Fibroblast of skin of scalp (primary cell): Measurements from ENCODE around the gene SPATS2L.

Experiments
- DNase-seq: peaks from one replicate; pipeline ENCODE4 v3.0.0-alpha.2; 2013

SPATS2L gene

GRCh38 chr2:200472853-200473464 is 166.5 kb downstream of the SPATS2L start:
- no peak for DNase-seq

- DNase-seq, result no peak
Observed at GRCh38 chr2:200475795-200476194, 169.3 kb downstream of the SPATS2L start.

DNA sequence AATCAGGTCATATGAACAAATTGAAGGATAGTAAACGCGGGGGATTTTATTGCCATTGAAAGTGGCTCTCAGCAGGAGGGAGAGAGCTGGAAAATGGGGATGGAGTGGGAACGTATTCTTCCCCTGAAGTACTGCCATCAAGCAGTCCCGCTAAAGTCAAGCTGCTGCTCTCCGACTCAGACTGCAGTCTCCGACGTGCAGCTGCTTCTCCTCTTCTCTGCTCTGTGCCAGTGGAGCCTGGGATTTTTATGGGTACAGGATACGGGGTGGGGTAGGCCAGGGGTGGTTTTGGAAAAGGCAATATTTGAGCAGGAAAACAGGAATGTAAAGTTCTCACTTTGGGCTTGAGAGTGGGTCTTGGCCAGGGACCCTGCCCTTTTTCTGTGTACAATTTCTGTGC is 170.3 kb downstream of the SPATS2L start:
- DNase-seq, result no peak

DNA sequence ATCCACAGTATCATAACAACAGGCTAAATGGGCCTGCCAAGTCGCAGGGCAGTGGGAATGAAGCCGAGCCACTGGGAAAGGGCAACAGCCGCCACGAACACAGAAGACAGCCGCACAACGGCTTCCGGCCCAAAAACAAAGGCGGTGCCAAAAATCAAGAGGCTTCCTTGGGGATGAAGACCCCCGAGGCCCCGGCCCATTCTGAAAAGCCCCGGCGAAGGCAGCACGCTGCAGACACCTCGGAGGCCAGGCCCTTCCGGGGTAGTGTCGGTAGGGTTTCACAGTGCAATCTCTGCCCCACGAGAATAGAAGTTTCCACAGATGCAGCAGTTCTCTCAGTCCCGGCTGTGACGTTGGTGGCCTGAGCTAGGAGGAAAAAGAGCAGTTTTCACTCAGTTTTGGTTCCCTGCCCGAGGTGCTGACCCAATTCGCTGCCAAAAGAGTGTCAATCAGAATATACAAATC is 171.2 kb downstream of the SPATS2L start:
- DNase-seq, result no peak

DNA sequence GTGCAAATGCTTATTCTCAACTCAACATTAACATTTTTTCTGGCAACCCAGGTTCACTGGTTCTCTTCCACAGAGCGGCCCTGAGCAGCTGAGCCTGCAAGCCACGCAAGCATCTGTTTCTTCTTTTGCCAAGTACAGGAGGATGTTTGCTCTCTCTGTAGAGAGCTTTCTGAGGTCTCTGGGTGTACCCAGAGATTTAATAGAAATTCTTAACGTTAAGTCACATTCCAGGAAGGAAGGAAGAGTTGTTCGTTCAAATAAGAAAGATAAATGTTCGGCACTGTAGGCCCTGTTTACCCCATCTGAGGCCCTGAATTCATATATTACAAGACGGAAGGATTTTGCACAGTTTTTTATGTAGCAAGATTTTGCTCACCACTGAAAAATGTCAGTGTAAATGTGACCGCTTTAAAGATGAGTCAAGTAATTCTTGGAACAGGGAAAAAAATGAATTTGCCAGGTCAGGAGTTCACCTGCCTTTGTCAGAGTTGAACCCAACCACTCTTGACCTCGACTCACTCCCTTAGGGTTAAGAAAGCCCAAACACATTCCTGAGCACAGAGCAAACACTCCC is 173.3 kb downstream of the SPATS2L start:
- DNase-seq, result peak; percentile 53

DNA sequence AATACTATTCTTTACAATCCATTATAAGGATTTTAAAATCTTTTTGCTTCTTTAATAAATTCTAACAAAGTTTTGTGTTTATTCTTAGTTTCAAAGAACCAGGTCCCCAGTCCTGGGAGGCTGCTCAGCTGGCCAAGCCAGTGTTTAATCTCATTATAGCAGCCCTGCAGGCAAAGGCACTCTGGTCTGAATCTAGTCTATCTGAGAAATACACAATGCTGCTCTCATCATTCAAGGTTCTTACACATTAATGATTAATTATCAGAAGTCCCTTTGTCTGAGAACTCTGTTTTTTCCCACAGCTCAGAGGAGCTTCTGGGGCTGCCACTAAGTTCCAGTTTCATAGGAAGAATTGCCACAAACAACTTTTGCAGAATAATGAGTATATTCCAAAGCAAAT is 175.7 kb downstream of the SPATS2L start:
- DNase-seq, result no peak

- no peak for DNase-seq
Observed at GRCh38 chr2:200483729-200484198, 177.3 kb downstream of the SPATS2L start.

GRCh38 chr2:200484934-200485333 is 178.4 kb downstream of the SPATS2L start:
- no peak for DNase-seq

DNA sequence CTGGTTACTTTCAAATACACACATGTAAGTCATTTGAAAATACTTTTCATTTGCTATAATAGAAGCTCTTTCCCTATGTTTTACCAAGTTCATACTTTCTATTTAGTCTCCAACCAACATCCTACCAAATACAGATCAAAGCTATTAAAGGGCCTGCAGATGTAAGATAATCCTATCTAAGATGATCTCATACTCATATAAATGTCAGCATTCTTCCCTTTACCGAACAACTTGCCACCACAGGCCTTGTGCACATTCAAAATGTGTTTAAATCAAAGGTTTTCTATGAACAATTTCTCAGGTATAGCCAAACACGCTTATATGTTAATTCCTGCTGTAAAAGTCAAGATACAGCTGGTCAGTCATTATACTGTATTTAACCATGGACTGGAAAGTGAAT is 180.0 kb downstream of the SPATS2L start:
- DNase-seq, result no peak

DNA sequence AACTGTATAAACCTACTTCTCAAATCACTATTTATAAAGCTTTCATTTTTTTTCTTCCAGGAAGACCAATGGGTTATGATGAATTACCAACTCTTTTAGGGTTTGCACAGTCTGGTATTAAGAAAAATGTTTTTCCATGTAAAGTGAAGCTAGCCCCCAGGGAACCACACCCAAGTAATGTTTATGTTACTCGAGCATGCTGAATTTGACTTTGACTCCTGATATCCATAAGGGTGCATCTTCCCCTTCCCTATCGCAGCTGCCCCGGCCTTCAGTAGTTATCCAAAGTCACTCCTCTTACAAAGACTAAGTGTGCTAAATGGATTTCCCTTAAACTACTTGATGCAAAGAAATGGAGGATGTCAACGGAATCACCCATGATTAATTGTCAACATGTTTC is 181.7 kb downstream of the SPATS2L start:
- DNase-seq, result no peak

DNA sequence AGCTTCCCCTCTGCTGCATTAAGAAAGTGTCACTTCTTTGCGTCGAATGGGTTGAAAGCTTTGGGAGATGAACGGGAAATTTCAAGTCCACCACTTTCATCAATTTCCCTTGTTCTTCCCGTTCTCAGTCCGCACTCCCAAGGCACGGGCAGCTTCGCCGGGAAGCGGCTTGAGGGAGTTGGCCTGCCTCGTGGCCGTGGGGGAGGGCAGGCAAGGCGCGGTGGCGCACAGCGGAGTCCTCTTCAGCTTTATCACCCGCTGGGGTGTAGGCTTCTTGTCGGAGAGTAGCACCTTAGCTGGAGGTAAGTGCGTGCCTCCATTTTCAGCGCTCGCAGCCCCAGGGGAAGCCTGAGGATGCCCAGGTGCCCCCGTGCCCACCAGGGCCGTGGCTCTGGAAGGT is 183.5 kb downstream of the SPATS2L start:
- no peak for DNase-seq

- no peak for DNase-seq
Observed at GRCh38 chr2:200492656-200493055, 186.2 kb downstream of the SPATS2L start.

GRCh38 chr2:200494048-200494447 is 187.6 kb downstream of the SPATS2L start:
- no peak for DNase-seq

GRCh38 chr2:200496696-200497095 is 190.2 kb downstream of the SPATS2L start:
- DNase-seq, result no peak

DNA sequence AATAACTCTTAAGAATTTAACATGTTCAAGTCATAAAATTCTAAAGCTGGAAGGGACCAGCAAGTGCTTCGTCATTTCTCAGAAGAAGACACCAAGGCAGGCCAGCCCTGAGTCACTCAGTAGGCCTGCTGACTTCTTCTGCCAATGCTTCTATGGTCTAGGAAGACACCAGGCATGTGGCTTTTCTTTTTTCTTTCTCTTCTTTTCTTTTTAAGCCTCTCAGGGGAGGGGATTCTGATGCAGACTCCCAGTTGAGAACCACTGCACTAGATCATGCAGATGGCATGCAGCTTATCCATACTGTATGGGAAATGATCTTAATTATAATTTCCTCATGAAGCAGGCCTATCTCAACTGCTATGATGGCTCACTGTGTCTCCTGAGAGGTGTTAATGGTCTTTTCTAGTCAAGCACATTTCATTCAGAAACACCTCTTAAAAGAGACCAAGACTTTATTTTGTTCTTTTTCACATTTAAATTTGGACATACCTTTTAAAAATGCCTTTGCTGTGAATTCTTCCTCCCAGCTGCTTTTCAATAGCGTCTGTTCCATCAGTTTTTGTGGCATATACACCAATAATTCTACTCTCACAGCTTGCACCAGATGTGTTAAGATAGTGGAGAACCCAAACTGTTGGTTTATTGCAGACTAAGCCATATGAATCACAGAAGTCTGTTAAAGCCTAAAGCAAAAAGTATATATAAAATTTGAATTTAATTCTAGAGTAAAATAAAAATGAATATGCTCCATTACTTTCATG is 192.1 kb downstream of the SPATS2L start:
- peak; percentile 68 for DNase-seq

- no peak for DNase-seq
Observed at GRCh38 chr2:200502196-200502595, 195.7 kb downstream of the SPATS2L start.

GRCh38 chr2:200506679-200507078 is 200.2 kb downstream of the SPATS2L start:
- no peak for DNase-seq

DNA sequence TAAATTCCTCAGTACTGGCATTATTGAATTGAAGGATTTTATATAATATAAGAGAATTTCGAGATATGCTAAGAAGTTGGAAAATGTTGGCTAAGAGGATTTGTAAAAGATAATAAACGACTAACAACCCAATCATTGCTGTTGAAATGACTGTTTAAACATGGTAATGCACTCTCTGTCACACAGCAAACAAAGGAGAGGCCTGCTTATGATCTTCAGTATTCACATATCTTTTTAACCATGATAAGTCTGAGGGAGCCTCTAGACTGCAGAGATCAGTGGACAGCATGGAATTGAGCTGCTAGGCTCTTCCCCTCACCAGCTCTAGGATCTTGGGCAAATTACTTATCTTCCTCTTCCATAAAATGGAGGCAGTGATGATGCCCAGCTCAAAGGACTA is 200.7 kb downstream of the SPATS2L start:
- DNase-seq, result no peak

- no peak for DNase-seq
Observed at GRCh38 chr2:200509235-200509611, 202.7 kb downstream of the SPATS2L start.

DNA sequence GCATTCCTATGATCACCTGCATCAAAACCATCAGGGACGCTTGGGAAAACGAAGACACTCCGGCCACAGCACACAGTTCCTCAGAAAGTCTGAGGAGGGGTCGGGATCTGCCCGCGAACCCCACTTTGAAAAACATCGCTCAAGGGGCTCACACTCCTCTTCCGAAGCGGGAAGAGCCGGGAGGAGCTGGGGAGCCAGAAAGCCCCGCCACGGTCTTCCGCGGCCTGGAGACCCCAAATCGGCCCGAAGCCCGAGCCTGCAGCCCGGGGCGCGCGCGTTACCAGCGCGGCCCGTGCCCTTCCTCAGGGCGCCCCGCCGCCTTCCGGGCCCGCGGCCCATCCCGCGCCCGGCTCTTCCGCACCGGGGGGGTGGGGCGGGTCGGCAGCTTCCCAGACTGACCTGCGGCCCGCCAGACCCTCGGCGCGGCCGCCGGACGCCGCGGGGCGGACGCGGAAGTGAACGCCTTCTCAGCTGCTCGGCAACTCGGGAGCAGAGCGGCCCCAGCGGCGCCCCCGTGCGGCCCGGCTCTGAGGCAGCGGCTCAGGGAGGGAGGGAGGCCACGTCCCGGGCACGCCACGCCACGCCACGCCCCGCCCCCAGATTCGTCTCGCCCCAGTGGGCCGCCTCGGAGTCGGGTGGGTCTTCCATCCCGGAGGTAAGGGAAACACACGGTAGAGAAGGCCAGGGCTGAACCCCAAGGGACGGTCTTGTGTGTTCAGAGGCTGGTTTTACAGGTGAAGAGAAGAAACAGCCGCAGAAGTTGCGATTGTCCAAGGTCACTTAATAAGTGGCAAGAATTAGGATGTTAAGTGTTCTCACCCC is 203.3 kb downstream of the SPATS2L start, which contains the start of gene KCTD18:
Gene KCTD18 (minus strand): TSS at position 457 of the 822 bp plus-strand sequence. CDS start 3,052 bp downstream, outside the sequence.
- peak; percentile 87 for DNase-seq

- DNase-seq, result no peak
Observed at GRCh38 chr2:200515155-200515554, 208.7 kb downstream of the SPATS2L start.

GRCh38 chr2:200523158-200523557 is 216.7 kb downstream of the SPATS2L start:
- no peak for DNase-seq

- DNase-seq, result no peak
Observed at GRCh38 chr2:200523604-200524003, 217.1 kb downstream of the SPATS2L start.
